ENCODE results near the gene PPIC.

- TF ChIP-seq POLR2AphosphoS5 (IDR thresholded peaks at IDR 0.05): peak; percentile 63 to 83
- TF ChIP-seq CTCF (IDR thresholded peaks at IDR 0.05): no peak
- TF ChIP-seq POLR2A (IDR thresholded peaks at IDR 0.05; ENCODE audit: low read depth): peak; percentile 2
Measured at GRCh38 chr5:123036391-123037103, at the start of gene PPIC.

Data from esophagus muscularis mucosa (tissue), 3 donors.